HG03135 (cell line): Measurements from ENCODE around the gene PTRH2.
"Not testable (repeated sequence)": the region's sequence is repeated elsewhere in the genome, so short reads cannot be mapped to it uniquely, and the experiment has no call there.

ENCODE experiments used
- ATAC-seq: cut with Tn5 transposase; IDR thresholded peaks from one replicate; pipeline ENCODE4 v1.9.1; 2021; ENCODE audit warnings: mild to moderate bottlenecking, moderate library complexity; ENCODE audit not compliant: unreplicated experiment

The PTRH2 gene

GRCh38 chr17:59707149-59707970 lies at the start of gene PTRH2, which contains the start of gene VMP1:
Gene PTRH2 (minus strand): TSS chr17:59707430. CDS start chr17:59697978, 9,452 bp downstream.
Gene VMP1 (plus strand): TSS chr17:59707654. CDS start chr17:59731447, 23,793 bp downstream.
- peak; percentile 96 for ATAC-seq

- ATAC-seq = no peak
Measured at GRCh38 chr17:59756236-59756818, 49.1 kb upstream of the PTRH2 start.

- not testable (repeated sequence) for ATAC-seq
Measured at GRCh38 chr17:59755069-59755468, 47.8 kb upstream of the PTRH2 start.

- no peak for ATAC-seq
Measured at GRCh38 chr17:59754552-59754951, 47.3 kb upstream of the PTRH2 start.

GRCh38 chr17:59753522-59754467 lies 46.6 kb upstream of the PTRH2 start:
- ATAC-seq = no peak

- ATAC-seq = no peak
Measured at GRCh38 chr17:59752922-59753321, 45.7 kb upstream of the PTRH2 start.

- ATAC-seq = no peak
Measured at GRCh38 chr17:59752446-59752845, 45.2 kb upstream of the PTRH2 start.

- no peak for ATAC-seq
Measured at GRCh38 chr17:59751955-59752413, 44.8 kb upstream of the PTRH2 start.

- no peak for ATAC-seq
Measured at GRCh38 chr17:59748591-59748990, 41.4 kb upstream of the PTRH2 start.

- no peak for ATAC-seq
Measured at GRCh38 chr17:59746849-59747445, 39.7 kb upstream of the PTRH2 start.

GRCh38 chr17:59745040-59745439 lies 37.8 kb upstream of the PTRH2 start:
- no peak for ATAC-seq

GRCh38 chr17:59743842-59744241 lies 36.6 kb upstream of the PTRH2 start:
- ATAC-seq = no peak

GRCh38 chr17:59737324-59737723 lies 30.1 kb upstream of the PTRH2 start:
- no peak for ATAC-seq

- ATAC-seq = no peak
Measured at GRCh38 chr17:59734226-59734625, 27.0 kb upstream of the PTRH2 start.

- no peak for ATAC-seq
Measured at GRCh38 chr17:59733697-59734096, 26.5 kb upstream of the PTRH2 start.

- ATAC-seq = no peak
Measured at GRCh38 chr17:59730268-59730834, 23.1 kb upstream of the PTRH2 start.

GRCh38 chr17:59727817-59728533 lies 20.7 kb upstream of the PTRH2 start:
- no peak for ATAC-seq

- no peak for ATAC-seq
Measured at GRCh38 chr17:59725691-59726090, 18.5 kb upstream of the PTRH2 start.

- no peak for ATAC-seq
Measured at GRCh38 chr17:59723607-59724006, 16.4 kb upstream of the PTRH2 start.

GRCh38 chr17:59723041-59723440 lies 15.8 kb upstream of the PTRH2 start:
- no peak for ATAC-seq
